NCI-H1092 treated with DMSO at 0.1 percent for 48 hours (cell line): ENCODE data around the gene CERT1.
"Not testable (repeated sequence)": the region's sequence is repeated elsewhere in the genome, so short reads cannot be mapped to it uniquely, and the experiment has no call there.

Experiments
- DNase-seq: peaks from one replicate; lab custom pipeline; 2025; lab: John Stamatoyannopoulos, UW

Gene CERT1

DNA sequence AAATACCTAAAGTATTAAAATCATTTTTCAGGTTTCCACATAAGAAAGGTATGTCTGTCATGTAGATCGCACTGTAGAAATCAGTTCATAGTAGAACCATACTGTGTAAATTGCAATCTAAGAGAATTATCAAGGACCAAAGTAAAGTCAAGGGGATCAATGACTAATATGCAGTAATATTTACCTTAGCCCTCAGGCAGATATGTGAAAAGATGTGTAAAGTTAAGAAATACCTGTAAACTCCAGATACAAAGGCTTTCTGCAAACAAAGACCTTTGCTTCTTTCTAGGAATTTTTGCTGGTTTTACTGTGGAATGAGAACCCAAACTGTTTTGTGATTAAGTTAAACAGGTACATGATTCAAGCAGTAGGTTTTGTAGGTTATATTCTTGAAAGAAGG lies 11.8 kb upstream of the CERT1 start:
- DNase-seq: no peak

DNA sequence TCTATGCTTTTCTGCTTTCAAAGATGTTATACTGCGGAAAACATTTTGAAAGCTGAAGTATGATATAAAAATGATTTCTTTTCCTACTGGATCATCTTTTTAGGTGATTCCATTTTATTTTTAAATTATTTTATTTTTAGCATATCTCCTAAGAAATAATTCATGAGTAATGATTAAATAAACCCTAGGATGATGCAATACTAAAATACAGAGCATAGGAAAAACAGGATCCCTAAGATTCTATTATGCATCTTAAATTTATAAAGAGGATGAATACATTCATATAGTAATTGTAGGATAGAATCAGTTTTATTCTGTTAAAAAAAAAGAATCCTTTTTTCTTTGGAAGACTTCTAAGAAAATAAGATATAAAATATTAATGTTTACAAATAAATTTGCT lies 11.1 kb upstream of the CERT1 start:
- no peak for DNase-seq

DNA sequence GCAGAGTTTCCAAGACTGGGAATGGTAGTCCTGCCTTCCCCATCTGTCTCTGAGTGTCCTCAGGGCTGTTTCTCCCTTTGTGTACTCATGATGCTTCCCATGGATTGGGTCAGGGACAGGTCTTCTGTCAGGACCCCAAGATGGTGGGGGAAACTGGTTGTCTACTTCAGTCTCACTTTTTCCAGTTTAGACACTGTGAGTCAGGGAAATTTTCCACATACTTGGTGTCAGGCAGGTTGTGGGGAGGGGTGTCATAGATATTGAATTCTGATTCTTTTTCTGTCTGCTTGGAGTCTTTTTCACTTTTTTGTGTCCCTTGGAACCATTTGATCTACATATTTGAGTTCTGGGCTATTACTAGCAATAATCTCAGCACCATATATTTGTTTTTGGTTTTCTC lies 10.6 kb upstream of the CERT1 start:
- no peak for DNase-seq

DNA sequence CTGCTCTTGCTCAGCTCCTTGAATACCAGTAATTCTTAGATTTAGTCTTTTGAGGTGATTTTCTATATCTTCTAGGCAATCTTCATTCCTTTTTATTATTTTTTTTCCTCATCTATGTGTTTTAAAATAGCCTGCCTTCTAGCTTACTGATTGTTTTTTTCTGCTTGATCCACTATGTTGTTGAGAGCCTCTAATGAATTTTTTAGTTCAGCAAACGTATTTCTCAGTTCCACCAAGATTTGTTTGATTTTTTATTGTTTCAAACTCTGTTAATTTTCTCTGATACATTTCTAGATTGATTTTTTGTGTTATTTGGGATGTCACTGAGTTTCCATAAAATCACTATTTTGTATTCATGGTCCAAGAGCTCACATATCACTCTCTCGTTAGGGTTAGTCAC lies 9.8 kb upstream of the CERT1 start:
- no peak for DNase-seq

DNA sequence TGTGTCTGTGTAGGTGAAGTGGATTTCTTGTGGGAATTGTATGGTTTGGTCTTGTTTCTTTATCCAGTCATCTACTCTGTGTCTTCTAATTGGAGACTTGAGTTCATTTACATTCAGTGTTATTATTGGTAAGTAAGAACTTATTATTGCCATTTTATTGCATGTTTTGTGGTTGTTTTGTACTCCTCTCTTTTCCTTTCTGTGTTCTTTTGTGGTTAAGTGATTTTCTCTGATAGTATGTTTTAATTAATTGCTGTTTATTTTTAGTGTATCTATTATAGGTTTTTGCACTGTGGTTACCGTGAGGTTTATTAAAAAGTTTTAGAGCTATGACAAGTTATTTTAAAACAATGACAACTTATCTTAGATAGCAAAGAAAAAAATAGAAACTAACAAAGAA lies 8.3 kb upstream of the CERT1 start:
- no peak for DNase-seq

DNA sequence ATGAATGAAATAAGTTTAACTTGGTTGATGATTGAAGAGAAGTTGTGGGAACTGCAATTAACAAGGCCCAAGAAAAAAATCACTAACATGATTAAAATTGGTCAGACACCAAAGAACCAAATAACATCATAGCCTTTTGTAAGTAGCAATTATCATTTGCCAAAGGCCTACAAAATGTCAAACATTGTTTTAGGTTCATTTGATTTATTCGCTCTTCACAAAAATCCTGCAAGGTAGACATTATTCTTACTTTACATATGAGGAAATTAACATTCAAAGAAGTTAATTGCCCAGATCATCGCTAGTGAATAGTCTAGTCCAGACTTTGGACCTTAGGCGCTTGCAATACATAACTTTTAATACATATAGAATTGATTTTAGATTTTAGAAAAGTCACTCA lies 2.9 kb upstream of the CERT1 start:
- no peak for DNase-seq

DNA sequence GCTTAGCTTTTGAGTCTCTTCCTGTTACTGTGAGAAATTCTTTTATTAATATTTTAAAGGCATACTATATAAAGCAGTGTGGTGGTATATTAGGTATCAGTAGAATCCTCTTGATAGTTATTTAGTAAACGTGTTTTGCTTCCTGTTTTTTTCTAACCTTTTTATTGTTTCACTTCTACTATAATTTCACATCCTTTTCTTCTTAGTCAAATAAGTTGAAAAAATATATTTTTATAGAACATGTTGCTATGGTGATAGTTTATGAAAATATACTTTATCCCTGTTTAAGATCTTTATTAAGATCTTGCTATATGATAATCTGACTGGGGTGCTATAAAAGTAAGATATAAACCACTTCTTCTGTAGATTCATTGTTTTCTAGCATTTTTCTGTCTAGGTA lies 2.4 kb upstream of the CERT1 start:
- no peak for DNase-seq

DNA sequence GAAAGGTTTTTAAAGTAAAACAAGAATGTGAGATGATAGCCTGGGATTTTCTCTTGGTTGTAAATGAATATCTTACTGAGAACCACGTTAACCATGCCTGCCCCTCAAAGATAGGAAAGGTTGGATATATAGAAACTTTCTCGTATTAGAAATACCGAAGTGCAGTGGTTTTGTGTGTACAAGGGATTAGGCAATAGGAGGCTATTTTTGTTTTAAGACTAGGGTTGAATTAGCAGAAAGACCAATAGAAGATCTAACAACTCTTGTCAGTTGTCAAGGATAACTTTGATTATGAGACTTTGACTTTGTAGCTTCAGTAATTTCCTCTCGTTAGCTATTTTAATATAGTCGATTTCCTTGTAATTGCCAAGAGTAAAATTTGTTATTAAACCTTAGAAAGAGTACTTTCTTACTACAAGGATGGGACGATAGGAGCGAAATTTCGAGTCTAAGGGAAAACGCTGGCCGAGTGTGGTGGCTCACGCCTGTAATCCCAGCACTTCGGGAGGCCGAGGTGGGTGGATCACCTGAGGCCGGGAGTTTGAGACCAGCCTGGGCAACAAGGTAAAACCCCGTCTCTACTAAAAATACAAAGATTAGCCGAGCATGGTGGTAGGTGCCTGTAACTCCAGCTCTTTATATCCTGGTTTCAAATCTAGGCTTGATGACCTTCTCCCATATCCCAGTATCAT lies 1.1 kb upstream of the CERT1 start:
- DNase-seq: peak; percentile 12

DNA sequence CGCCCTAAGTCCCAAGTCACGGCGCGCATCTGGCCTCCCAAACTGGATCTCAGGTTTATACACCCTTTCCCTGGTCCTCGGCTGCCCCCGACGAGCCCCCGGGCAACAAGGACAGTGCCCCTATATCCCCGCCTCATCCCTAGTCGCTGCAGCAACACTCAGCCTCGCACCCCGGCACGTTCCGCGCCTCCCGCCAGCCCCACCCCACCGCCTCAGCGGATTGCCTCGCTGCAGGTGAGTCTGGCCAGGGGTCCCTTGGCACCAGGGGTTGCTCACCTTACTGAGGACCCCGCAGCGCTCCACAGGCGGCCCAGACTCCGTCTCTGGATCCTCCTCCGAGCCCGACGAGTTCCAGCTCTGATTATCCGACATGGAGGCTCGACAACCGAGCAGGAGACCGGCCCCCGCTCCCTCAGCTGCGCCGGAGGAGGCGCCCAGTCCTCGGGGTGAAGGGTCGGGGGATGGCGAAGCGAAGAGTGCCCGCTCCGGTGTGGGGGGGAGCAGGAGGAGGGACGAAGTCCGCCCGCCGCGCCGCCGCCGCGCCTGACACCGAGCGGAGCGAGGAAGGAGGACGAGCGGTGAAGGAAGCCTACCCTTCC lies 494 bp downstream of the CERT1 start:
- DNase-seq: peak; percentile 16

DNA sequence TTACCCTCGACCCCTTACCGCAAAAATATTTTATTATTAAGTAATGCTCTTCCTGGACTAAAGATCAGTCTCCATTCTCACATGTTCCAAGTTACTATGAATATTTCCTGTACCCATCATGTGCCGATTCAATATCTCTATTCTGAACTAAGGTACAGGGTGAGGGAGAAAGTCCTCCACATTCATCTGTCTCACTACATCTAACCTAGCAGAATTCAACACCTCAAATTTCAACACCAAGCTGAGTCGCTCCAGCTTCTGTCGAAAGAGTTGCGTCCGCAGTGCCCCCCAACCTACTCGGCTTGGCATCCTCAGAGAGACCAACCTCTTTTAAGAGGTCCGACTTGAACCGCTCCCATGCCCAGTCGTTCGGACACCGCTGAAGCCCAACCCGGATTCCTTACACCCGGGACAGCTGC lies 1.0 kb downstream of the CERT1 start:
- DNase-seq: no peak

DNA sequence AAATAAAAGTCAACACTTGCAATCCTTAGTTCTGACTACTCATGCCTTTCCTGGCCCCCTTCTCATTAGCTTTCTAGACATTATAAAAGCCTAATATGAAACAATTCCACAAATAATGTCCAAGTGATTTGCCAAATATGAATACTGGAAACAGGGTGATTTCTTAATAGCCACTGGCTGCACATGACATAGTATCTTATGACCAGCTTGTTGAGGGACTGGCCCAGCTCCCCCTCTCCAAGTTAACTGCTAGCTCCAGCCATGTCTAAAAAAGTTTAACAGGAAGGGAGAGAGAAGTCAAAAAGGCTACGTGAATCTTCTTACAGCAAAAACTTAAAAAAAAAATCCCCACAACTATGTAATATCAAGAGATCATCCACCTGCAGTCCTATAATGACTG lies 1.5 kb downstream of the CERT1 start:
- DNase-seq: no peak

DNA sequence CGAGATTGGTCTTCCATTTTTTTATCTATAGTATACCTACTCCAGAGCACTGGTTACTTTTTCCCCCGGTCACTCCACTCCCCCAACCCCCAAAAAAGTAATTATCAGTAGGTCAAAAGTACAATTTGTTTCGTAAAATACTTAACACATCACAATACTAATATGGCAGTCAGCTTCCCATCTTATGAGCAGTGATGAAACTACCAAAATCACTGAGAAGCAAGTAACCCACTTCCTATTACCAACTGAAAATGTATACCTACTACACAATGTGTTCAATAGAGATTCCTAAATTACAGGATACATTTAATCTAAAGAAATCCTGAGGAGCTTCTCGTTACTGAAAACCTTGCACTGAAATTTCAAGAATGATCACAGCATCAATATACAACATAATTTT lies 1.9 kb downstream of the CERT1 start:
- no peak for DNase-seq

DNA sequence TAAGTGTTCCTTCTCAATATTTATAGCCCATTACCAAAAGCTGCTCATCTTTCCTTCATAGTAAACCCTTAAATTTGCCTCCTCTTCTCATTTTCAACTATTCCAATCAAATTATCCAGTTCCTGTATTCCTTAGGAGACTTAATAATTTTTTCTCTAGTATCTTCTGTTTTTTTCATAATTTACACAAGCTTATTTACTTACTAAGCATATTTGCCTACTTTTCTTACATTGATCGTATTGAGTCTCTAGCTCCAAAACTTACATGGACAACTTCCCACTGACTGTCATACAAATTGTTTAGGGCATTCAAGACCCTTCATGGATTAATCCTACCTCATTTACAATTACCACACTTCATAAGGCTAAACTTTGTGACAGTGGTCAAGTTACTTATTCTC lies 3.6 kb downstream of the CERT1 start:
- DNase-seq: no peak

DNA sequence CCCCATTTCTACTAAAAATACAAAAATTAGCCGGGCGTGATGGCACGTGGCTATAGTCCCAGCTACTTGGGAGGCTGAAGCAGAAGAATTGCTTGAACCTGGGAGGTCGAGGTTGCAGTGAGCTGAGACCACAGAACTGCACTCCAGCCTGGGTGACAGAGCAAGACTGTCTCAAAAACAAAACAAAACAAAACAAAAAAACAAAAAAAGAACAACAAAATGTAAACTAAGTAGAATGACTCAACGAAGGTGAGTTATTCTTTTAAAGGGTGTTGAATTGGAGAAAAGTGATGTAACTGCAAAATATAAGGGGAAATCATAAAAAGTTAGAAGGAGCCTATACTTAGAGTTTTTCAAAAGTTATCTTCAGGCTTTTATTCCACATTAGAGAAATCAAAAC lies 6.3 kb downstream of the CERT1 start:
- DNase-seq: not testable (repeated sequence)

DNA sequence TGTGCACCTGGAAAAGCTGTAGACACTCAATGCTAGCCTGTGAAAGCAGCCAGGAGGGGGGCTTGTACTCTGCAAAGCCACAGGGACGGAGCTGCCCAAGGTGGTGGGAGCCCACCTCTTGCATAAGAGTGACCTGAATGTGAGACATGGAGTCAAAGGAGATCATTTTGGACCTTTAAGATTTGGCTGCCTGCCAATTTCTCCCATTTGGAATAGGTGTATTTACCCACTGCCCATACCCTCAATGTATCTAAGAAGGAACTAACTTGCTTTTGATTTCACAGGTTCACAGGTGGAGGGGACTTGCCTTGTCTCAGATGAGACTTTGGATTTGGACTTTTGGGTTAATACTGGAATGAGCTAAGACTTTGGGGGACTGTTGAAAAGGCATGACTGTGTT lies 12.6 kb downstream of the CERT1 start:
- not testable (repeated sequence) for DNase-seq

DNA sequence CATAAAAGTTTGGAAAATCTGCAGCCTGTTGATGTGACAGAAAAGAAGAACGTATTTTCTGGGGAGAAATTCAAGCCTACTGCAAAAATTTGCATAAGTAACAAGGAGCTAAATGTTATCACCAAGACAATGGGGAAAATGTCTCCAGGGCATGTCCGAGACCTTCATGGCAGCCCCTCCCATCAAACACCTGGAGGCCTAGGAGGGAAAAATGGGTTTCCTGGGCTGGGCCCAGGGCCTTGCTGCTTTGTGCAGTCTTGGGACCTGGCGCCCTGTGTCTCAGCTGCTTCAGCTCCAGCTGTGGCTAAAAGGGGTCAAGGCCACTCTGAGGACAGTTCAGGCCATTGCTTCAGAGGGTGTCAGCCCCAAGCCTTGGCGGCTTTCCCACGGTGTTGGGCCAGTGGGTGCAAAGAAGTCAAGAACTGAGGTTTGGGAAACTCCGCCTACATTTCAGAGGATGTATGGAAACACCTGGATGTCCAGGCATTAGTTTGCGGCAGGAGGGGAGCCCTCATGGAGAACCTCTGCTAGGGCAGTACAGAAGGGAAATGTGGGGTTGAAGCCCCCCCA lies 13.1 kb downstream of the CERT1 start:
- no peak for DNase-seq

DNA sequence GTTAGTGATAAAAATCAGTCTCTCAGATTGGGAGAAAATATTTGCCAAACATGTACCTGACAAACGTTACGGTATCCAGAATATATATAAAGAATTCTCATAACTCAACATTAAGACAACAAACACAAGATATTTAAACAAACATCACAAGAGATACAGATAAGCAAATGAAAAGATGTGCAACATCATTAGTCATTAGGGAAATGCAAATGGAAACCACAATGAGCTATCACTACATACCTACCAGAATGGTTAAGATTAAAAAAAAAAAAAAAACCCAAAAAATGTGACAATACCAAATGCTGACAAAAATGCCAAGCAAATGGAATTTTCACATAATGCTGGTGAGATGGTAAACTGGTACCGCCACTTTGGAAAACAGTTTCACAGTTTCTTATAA lies 15.4 kb downstream of the CERT1 start:
- DNase-seq: no peak

DNA sequence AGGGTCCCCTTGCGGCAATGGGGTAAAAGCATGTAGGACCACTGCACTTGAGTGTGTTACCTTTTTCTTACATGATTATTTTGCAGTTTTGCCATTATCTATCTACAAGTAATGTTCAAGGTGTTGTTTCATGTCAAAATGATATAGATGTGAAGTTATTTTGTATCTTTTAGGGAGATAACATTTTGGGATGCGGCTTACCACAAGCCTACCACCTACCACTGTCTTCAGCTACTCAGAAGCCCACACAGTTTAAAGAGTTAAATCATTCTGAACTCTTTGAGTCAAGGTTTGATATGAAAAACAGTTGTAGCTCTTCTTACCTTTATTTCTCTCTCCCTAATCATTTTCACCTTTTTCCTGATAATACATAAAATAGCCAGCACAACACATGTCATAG lies 19.8 kb downstream of the CERT1 start:
- no peak for DNase-seq

DNA sequence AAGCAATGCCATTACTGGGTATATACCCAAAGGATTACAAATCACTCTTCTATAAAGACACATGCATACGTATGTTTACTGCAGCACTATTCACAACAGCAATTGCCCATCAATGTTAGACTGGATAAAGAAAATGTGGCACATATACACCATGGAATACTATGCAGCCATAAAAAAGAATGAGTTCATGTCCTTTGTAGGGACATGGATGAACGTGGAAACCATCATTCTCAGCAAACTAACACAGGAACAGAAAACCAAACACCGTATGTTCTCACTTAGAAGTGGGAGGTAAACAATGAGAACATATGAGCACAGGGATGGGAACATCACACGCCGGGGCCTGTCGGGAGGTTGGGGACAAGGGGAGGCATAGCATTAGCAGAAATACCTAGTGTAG lies 21.6 kb downstream of the CERT1 start:
- not testable (repeated sequence) for DNase-seq

DNA sequence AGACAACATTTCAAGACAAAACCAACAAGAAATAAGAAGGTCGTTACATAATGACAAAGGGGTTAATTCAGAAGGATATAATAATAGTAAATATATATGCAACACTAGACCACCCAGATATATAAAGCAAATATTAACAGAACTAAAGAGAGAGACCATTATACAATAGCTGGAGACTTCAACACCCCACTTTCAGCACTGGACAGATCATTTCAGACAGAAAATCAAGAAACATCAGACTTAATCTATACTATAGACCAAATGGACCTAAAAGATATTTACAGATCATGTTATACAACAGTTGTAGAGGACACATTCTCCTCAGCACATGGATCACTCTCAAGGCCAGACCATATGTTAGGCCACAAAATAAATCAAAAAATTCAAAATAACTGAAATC lies 26.8 kb downstream of the CERT1 start:
- no peak for DNase-seq

DNA sequence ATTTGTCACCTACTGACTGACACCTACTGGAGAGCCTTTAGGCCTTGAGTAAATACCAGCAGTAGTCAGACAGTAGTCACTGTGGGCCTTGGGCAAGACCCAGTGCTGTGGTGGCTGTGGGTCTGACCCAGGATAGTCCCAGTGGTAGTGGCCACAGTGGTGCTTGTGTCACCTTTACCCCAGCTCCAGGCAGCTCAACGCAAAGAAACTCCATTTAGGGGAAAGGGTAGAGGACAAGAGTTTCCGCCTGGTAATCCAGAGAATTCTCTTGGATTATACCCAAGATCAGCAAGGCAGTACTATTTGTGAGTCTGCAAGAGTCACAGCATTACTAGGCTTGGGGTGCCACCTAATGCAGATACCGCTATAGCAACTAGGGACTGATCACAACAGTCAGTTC lies 28.9 kb downstream of the CERT1 start:
- no peak for DNase-seq

DNA sequence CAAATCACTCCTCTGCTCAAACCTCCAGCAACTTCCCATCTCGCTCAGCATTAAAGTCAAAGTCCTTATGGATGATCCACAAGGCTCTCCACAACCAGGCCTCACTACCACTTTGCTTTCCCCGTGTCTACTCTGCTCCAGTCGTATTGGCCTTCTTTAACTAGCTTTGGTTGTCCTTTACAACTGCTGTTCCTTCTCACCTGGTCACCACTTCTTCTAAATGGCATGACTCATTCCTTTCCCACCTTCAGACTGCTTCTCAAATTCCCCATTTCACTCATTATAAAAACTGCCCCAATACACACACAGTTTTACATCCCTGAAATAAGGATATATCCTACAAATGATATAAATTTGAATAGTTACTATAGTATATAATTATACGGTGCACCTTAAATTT lies 30.4 kb downstream of the CERT1 start:
- no peak for DNase-seq

DNA sequence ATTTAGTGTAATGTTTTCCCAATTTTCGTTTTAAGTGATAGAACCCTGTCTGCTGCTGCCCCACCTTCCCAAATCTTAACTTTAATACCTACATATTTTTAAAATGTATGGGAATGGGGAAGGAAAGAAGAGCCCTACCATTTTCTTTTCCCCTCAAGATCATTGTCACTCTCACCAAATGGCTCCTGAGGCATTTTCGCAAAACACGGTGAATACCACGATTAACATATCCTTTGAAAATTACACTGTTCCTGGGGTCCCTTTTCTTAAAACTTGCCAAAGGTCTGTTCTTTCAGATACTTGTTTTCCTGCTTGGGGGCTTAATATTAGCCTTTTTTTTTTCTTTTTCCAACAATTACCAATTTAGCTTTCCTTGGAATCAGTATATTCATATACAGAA lies 36.1 kb downstream of the CERT1 start:
- DNase-seq: no peak

DNA sequence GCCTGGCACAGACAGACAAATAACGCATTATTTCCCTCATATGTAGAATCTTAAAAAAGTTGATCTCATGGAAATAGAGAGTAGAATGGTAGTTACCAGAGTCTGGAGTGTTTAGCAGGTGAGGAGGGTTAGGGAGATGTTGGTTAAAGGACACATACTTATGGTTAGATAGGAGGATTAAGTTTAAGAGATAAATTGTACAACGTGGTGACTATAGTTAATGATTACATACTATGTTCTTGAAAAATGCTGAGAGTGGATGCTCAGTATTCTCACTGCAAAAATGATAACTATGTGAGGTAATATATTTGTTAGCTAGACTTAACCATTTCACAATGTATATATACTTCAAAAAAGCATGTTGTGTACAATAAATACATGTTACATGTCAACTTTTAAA lies 38.0 kb downstream of the CERT1 start:
- no peak for DNase-seq
